Posterior cingulate gyrus (tissue), 11 donors: ENCODE results near the gene OBSCN.

Experiments
- DNase-seq, 10 donors: peaks; one replicate each; pipeline versions ENCODE4 v3.0.0 to v3.0.0-alpha.2; 2020 to 2021; ENCODE audit warnings: mixed read lengths in 3 of 10
- intact Hi-C: fragments of 100-400 bp; cut with DNase I; formaldehyde crosslinking; loops from one replicate; pipeline ENCODE4 v1.15.1; 2023

OBSCN gene

DNA sequence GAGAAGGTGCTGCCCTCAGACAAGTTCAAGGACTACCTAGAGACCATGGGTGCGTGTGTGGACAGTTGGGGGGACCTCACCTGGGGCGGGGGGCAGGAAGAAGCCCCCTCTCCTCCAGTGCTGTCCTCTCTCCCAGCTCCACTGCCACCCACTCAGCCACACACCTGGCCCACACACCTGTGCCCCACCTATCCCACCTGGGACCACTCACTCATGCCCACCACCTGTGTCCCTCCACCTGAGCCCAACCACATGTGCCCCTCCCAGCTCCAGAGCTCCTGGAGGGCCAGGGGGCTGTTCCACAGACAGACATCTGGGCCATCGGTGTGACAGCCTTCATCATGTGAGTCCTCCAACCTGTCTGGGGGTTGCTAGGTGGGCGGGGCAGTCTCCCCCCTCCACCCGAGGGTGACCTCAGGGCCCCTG is 169.8 kb downstream of the OBSCN start:
- DNase-seq = peak in 3 of 10 donors; percentile 45 to 63 (median 50)
- intact Hi-C loops = loop anchor here (10.0 kb wide), 1 partner anchor 213 kb away; the partner anchor contains the start of gene IBA57

DNA sequence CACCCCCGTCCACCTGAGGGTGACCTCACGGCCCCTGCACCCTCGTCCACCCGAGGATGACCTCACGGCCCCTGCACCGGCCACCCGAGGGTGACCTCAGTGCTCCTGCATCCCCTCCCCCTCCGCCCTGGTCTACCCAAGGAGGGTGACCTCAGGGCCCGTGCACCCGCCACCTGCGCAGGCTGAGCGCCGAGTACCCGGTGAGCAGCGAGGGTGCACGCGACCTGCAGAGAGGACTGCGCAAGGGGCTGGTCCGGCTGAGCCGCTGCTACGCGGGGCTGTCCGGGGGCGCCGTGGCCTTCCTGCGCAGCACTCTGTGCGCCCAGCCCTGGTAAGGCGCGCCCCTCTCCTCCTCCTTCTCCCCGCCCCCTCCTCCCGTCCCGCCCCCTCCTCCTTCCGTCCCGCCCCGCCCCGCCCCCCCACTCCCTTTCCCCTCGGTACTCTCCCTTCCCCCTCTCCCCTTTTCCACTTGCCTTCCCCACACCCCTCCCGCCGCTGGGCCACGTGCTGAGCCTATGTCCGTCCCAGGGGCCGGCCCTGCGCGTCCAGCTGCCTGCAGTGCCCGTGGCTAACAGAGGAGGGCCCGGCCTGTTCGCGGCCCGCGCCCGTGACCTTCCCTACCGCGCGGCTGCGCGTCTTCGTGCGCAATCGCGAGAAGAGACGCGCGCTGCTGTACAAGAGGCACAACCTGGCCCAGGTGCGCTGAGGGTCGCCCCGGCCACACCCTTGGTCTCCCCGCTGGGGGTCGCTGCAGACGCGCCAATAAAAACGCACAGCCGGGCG is 170.4 kb downstream of the OBSCN start:
- DNase-seq = peak; percentile 44 to 94 (median 63)
- intact Hi-C loops = loop anchor here (10.0 kb wide), 1 partner anchor 213 kb away; the partner anchor contains the start of gene IBA57

DNA sequence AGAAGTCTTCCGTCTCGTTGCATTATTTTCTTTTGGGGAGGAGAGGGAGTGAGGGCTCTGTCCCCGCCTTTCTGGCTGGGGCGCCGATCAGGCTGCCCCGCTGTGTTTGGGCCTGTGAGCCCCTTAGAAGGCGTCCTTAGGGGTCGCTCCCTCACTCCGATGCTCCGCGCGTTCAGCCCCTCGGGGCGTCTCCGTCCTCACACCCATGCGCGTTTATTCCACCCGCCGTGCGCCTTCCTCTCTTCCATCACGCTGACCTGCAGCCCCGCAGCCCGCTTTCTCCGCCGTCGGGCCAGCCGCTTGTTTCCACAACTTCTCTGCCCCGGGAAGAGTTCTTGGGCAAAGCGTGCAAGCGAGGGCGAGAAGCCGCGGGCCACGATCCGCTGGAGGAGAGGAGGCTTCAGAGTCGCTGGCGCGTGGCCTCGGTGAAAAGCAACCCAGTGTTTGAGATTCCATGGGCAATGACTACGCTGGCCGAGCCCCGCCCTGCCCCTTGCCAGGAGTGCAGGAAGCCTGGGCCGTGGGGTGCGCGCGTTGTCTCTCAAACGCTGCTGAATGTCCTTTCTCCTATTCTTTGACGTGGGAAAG is 171.1 kb downstream of the OBSCN start:
- intact Hi-C loops = loop anchor here (10.0 kb wide), 1 partner anchor 214 kb away; the partner anchor contains the start of gene IBA57

DNA sequence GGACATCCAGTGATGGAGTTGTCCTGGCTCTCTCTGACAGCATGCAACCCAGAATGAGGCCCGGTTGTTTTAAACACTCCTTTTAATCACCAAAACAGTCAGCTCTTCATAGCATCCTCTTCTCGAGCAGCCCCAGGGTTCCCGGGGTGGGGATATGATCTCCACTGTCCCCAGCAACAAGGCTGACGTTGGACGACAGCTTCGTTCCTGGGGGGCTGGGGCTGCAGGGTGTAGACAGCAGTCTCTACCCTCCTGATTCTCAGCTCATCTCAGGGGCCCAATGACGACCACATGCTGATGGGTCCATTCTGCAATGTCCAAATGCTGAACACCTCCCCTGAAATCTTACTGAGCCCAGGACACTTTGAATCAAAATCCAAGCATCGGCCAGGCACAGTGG is 171.8 kb downstream of the OBSCN start:
- intact Hi-C loops = loop anchor here (10.0 kb wide), 1 partner anchor 215 kb away; the partner anchor contains the start of gene IBA57
- peak in 2 of 10 donors; percentile 12 to 55 for DNase-seq

More for the DNA sequence above, 171.1 kb downstream of the OBSCN start:
- peak in 3 of 10 donors; percentile 76 to 86 (median 85) for DNase-seq

DNA sequence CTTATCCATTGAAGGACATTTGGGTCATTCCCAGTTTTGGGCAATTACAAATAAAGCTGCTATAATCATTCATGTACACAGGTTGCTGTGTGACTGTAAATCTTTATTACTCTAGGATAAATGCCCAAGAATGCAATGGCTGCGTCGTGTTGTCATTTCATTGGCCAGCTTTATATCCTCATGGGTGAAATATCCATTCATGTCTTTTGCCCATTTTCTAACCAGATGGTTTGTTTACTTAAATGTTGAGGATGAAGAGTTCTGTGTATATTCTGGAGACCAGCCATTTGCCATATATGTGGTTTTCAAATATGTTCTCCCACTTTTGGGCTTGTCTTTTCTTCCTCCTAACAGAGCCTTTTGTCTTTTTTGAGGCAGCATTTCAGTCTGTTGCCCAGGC is 173.5 kb downstream of the OBSCN start:
- no peak for DNase-seq
- intact Hi-C loops = no loop called here

DNA sequence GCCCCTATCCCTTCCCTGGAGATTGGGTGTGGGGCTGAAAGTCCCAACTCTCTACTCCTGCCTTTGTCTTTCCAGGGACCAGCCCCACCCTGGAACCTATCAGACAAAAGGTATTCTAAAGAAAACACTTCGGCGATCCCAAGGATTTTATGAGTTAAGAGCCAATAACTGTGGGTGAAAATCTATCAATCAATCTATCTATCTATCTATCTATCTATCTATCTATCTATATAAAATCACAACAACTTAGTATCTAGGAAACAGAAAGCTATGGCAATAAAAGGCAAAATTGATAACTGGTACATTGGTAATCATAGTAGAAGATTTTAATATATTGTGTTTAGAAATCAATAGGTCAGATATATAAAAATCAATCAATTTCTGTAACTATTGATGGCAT is 175.9 kb downstream of the OBSCN start:
- no peak for DNase-seq
- intact Hi-C loops = no loop called here

DNA sequence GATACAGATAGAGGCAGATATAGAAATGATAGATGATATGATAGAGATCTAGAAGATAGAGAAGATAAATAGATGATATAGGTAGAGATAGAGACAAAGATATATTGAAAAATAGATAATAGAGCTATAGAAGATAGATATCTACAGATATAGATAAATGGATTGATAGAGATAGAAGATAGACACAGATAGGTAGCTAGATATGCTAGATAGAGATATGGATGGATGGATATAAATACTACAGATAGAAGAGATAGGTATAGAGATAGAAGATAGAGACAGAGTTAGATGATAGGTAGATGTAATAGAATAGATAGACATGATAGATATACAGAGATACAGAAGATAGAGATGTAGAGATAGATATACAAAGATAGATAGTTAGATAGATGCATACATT is 177.4 kb downstream of the OBSCN start:
- no peak for DNase-seq
- intact Hi-C loops = no loop called here

DNA sequence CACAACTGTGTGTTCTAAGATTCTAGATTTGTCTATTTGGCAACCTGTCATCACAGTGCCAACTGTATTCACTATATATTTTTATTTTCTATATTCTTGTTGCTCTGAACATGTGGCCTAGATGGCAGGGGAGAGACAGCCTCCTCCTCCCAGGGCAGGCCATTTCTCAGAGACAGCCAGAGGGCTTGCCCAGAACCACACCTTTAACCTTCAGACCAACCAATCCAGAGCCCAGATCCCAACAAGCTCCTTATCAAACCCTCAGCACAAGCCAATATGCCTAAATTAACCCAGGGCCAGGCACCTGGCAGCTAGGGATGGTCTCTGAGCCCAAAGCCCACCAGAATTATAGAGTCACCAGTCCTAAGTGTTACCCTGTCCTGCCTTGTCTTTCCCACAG is 179.5 kb downstream of the OBSCN start:
- intact Hi-C loops = no loop called here
- DNase-seq = no peak

DNA sequence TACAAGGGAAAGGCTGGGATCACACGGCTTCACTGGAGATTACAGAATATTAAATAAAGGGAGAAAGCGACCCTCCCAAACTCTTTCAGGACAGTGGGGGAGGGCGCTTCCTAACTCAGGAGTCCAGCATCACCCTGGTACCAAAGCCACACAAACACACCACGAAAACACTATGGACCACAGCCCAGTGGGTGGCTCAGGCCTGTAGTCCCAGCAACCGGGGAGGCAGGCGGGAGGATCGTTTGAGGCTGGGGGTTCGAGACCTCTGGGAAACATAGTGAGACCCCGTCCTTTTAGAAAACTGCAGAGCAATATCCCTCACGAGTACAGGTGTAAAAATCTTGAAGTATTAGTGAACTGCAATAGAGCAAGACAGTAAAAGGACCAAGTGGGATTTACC is 182.8 kb downstream of the OBSCN start:
- DNase-seq = peak in 3 of 10 donors; percentile 16 to 22 (median 17)
- intact Hi-C loops = no loop called here

DNA sequence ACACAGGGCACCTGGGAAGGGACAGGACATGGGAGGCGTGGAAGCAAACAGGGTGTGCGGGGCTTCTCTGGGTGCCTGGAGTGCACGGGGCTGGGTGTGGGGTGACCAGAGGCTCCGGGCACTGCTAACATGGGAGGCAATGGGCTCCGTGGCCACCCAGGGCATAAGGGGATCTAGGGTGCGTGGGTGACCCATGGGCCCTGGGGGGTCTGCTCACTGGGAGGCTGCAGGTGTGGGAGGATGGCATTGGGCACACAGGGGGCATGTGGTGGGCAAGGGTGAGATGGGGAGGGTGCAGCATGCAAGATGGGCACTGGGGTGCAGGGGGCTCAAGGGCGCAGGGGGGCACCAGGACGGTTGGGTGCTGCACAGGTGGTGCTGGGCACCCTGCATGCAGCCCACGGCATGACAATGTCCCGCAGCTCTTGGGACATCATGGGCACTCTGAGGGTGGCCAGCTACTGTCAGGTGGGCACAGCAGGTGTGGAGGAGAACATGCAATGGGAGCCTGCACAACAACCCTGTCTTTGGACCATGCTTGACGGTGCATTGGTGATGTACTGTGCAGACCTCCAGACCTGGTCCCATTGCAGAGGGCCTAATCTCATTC is 183.7 kb downstream of the OBSCN start:
- intact Hi-C loops = no loop called here
- DNase-seq = peak in 3 of 10 donors; percentile 17 to 75 (median 61)

DNA sequence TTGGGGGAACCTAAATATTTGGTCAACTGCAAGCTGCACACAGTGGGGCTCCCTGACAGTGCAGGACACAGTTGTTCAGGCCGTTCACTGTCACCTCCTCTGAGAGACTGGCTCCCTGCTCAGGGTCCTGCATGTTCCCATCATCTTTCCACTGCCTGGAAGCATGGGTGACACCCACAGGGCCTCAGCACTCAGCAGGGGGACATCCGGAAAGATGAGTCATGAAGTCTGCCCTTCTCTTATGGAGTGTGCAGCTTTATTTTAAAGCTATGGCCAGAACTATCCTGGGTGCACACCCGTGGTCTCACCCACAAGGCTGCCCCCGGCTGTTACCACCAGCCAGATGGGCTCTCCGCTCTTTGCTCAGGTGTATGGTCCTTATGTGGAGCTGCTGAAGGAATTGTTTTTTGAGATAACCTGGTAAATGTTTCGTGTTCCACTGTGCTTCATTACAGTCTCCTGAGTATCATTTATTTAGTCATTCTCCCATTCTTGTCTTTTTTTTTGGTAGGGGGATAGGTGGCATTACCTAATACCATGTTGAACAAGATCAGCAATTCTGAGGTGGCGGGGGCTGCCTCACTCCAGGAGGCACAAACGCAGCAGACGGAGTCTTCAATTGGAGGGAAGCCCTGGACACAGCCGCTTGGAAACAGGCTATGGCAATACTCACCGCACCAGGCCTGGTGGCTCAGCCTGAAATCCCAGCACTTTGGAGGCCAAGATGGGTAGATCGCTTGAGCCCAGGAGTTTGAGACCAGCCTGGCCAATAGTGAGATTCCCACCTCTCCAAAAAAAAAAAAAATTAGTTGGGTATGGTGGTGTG is 184.5 kb downstream of the OBSCN start:
- intact Hi-C loops = no loop called here

DNA sequence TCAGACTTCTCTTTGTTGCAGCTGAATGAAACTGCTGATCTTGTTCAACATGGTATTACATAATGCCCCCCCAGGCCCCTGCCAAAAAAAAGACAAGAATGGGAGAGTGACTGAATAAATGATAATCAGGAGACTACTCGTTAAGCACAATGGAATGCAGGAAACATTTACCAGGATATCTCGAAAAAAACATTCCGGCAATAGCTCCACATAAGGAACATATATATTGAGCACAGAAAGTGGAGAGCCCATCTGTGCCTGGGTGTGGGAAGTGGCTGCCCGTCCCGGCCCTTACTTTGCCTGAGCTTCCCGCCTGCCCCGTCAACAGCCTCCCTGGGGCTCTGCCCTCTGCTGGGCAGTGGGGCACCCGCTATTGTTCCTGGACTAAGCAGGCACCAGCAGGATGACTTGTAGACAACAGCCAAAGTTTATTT is 185.4 kb downstream of the OBSCN start:
- intact Hi-C loops = no loop called here

More for the DNA sequence above, 184.5 kb downstream of the OBSCN start:
- DNase-seq = peak in 3 of 10 donors; percentile 20 to 72 (median 49)

DNA sequence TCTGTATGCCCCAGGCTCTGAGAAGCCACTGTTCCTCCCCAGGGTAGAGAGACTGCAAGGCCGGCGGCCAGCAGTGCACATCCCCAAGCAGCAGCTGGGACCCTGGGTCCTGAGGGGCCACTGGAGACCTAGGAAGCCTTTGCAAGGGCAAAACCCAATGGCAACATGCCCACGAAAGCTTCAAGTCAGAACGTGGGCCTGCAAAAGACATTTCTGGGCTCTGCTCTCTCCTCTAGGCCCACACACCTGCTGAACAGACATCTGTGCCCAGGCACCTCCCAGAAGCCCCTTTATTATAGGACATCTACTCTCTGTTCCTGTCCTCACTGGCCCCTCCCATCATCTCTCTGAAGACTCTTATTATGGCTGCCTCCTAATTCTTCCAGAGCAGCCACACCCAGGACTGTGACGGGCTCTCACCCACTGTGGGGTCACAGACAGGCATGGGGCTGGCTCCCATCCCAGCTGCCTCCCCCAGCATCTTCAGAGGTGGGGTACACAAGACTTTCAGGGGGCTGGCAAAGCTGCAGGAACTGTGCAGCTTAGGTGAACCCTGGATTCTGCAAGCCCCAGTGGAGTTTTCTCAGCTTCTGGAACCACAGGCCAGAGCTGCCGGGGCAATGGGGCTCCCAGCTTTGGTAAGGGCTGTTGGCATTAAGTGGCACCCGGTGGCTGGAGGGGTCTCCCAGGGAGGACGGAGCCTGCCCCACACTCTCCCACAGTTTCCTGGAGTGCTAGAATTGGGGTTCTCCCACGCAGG is 186.1 kb downstream of the OBSCN start:
- DNase-seq = peak in 3 of 10 donors; percentile 22 to 77 (median 61)
- intact Hi-C loops = no loop called here

More for the DNA sequence above, 185.4 kb downstream of the OBSCN start:
- DNase-seq = peak in 3 of 10 donors; percentile 32 to 92 (median 81)

DNA sequence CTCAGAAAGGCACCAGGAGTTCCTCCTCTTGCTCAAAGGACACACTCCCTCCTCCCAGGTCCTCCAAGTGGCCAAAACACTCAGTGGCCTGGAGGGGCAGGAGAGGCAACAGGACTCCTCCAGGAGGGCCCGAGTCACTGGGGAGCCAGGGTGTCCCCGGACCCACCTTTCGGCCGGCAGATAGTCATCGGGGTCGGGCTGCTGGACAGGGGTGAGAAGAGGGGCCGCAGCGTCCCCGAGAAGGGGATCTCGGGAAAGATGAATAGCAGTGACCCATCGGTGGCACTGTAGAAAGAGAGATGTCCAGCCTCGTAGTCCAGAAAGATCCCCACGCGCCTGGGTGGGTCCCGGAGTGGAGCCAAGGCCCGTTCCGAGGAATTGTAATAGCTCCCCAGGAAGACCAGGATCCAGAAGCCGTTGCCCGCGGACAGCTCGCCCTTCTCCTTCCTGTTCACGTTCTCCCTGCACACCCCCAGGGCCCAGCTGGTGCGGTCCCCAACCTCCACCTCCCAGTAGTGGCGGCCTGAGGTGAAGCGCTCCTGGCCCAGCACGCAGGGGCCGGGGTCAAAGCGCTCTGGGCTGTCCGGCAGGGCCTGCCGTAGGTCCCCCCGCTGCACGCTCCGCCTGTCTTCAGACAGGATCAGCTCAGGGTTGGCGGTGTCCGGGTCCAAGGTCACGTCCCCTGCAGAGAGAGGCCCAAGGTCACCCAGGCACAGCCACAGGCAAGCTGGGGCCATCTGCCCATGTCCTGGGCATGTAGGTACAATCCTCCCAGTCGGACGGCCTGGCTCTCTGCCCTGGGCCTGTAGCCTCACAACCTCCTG is 186.9 kb downstream of the OBSCN start:
- intact Hi-C loops = no loop called here
- DNase-seq = peak in 4 of 10 donors; percentile 11 to 83 (median 48)

DNA sequence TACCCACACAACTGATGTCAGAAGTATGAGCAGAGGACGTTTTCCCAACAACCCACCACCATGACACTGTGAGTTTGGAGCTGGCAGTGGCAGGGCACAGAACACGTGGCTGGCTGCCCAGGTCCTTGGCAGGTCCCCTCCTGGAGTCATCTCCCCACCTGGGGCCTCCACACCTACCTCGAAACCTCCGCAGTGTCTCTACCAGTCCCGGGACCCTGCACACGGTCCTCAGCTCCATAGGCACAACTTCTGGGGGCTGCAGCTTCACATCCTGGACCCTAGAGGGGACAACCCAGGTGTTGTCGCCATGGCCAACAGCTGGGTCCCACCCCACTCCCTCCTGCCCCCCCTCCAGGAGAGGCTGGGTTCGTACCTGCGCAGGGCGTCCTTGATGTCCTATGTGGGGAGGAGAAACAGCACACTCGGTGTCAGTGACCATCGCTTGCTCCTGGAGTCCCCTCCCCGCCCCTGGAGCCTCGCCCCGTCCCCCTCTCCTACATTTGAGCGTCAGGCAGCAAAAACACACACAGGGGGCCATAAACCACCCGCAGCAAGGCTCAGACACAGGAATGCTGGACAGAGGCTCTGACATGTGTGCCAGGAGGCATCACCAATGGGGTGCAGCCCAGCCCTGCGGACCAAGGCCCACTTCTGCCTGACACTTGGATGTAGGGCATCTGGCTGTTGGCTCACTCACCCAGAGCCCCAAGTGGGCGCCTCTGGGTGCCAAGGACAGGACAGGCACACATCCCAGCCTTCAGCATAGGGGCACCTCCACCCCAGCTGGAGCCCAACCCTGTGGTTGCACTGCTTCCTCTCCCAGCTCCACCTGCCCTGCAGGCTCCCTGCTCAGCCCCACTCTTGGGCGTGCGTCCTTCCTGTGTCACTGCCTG is 189.2 kb downstream of the OBSCN start:
- intact Hi-C loops = no loop called here
- peak in 4 of 10 donors; percentile 11 to 72 (median 56) for DNase-seq

DNA sequence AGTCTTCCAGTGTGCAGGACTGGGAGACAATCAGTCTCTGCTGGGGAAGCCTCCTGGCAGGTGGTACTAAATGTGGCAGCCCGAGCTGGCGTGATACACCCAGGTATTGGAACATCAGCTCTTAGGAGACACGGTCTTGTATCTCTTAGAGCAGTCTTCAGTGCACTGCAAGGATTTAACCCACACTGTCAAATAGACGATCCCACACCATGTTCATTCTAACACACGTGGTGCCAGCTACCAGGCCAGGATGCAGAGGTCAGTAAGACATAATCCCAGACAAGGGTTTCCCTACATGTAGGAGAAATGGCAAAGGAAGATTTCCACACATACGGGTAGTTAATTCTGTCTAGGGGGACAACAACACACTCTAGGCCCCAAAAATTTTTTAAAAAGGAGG is 190.1 kb downstream of the OBSCN start:
- peak in 3 of 10 donors; percentile 3 to 32 (median 22) for DNase-seq
- intact Hi-C loops = no loop called here

DNA sequence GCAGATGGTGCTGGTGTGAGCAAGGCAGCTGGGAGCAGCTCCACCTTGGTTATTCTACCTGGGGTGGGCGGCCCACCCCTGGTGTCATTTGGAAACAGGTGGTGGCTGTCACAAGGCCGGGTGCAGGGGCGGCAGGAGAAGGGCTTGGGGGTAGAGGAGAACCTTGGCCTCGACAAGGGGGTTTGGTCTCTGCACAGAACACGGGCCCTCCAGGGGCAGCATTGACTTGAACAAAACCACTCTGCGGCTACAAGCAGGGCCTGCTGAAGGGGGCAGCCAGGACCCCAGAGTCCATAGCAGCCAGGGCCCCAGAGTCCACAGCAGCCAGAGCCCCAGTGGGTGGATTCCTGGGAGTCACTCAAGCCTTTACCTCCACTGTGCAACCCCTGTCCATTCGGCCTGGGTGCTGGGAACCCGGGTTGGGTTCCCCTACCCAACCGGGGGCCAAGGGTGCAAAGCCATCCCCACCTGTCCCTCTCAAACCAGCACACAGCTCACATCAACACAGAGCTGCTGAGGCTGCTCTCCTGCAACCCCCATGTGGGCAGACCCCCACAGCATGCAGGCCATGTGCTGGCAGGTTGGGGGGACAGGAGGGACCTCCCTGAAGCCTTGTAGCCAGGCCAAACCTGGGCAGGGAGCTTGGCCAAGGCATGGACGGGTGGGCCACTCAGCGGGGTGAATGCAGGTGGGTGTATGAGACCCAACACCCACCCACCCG is 191.1 kb downstream of the OBSCN start:
- DNase-seq = peak in 2 of 10 donors; percentile 54
- intact Hi-C loops = no loop called here
